Activated naive CD4-positive, alpha-beta T cell treated with Interleukin-2 at 50 U/mL for 16 hours (primary cell): ENCODE measurements around the gene KRT85.
"Not testable (repeated sequence)": the region's sequence is repeated elsewhere in the genome, so short reads cannot be mapped to it uniquely, and the experiment has no call there.

Experiments used
- DNase-seq: peaks from one replicate; pipeline ENCODE4 v3.0.0-alpha.2; 2020

KRT85 gene

GRCh38 chr12:52366738-52367485, at the start of gene KRT85:
TSS of gene KRT85 (minus strand) at chr12:52367481. CDS start at chr12:52367405, 76 bp downstream.
- DNase-seq = no peak

DNA sequence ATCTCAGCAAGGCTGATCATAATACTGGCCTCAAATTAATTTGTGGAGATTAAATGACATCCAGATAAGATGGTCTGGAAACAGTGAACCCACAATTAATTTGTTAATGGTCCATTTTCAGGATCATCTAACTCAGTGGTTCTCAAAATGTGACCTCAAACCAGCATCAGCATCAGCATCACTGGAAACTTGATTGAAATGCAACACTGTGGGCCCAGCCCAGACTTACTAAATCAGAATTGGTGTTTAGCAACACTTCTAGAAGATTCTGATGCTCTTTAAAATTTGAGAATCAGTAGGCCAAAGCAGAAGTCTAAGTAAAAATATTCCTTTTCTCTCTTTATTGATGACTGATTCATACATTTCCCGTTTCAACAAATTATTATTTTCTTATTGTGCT, 49.5 kb upstream of the KRT85 start:
- DNase-seq = no peak

DNA sequence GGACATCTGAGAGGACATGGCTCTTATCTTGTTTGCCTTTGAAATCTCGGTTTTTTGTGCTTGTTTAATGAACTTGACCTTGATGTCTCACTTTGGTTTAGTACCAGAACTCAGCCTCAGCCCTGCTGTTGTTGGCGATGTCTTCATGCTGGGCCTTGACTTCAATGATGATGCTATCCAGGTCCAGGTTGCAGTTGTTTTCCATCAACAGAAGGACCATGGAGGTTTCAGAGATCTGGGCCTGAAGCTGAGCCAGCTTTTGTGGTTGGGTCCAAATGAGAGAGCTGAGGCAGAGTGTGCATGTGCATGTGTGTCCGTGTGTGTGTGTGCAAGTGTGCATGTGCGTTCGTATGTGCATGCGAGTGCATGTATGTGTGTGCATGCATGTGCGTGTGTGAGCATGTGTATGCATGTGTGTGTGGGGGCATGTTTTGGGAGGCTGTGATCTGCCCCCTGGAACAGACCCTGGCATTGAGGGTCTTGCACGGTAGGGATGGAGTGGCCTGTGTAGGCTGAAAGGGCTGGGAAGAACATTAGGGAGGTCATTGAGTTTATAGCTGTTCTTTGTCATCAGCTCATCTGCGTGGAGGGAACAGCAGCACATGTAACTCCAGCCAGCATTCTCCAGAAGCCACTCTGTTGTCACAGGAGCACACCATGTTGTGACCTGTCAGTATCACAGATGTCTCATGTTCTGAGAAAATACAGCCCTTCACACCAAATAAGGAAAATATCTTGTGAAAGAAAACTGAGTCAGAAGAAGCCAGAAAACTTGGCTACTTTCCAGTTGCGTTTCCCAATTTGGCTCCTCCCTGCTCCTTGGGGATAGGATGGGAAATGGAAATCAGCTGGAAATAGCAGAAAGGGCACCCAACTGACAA, 48.8 kb upstream of the KRT85 start:
- no peak for DNase-seq

GRCh38 chr12:52414936-52415335, 47.7 kb upstream of the KRT85 start:
- DNase-seq = no peak

DNA sequence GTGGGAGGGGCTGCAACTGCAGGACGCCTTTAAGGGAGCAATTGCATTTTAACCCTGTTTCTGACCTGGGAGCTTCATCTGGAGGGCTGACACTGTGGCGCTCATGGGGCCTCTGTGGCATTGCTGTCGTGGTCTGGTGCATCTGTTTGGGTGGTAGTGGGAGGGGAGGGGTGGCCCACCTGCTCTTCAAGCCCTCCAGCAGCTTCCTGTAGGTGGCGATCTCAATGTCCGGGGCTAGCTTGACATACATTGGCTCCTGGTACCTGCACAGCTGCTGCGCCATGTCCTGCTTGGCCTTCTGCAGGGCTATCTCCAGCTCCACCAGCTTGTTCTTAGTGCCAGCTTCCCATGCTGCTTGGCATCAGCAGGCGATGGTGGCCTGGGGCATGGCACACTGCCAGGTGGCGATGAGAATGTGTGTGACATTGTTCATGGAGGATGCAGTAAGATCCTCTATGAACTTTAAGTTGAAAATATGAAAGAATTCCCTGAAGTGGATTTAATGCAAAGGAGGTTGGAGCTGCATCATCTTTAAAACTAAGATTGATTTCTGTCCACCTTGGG, 46.6 kb upstream of the KRT85 start:
- DNase-seq = no peak

DNA sequence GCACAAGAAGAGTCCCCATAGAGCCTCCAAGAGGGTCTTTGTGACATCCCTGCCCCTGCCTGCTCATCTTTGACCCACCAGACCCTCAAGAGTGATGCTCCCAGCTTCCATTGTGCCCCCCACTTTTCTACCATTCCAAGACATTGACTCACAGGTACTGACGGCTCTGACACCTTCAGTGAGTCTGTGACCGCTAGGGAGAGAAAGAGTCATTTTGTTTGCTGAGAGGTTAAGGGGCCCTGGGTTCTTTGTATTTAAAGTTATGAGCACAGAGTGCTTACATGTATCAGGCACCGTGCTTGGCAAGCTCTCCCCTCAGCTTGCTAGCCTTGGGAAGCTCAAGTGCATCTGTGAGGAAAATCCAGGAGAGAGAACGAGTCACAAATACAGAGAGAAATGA, 45.9 kb upstream of the KRT85 start:
- DNase-seq = no peak

- DNase-seq = no peak
These were observed 44.5 kb upstream of the KRT85 start for GRCh38 chr12:52411815-52412214.

DNA sequence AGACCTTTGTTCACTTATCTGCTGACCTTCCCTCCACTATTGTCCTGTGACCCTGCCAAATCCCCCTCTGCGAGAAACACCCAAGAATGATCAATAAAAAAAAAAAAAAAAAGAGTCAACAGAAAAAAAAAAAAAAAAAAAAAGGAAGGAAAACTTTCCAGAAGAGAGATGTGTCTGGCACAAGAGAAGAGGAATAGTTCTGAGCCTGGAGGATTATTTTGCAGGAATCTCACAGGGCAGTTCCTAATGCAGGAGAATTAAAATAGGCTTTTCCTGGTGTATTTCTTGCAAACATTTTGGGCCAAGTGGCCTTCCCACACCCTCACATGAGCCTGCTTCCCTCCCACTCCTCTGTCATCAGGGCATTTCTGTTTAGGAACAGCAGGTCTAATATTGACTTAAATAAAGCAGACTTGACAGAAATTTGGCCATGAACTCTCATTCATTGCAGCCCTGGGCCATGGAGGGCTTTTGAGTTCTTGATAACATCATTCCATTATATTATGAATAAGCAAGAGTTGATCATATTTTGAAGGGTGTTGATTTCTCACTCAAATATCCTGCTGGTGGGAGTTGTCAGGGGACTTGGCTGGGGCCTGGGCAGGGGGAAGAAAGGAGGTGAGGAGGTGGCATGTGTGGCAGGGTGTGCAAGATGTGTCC, 43.4 kb upstream of the KRT85 start:
- not testable (repeated sequence) for DNase-seq

DNA sequence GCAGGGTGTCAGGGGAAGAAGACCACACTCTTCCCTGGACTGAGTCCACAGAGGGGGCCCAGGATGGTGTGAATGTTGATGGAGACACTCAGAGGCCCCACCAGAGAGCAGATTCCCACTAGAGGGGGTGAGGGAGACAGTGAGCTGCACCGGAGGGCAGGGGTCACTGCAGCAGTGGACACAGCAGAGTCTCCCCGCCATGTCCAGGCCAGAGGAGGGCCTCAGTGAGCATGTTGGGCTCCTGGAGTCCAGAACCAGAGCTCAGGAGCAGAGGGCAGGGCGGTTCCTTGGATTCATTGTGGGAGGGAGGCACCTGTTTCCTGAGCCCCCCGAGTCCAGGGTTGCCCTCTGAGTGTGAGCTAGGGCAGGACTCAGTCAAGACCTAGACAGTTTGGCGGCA, 40.6 kb upstream of the KRT85 start:
- no peak for DNase-seq

DNA sequence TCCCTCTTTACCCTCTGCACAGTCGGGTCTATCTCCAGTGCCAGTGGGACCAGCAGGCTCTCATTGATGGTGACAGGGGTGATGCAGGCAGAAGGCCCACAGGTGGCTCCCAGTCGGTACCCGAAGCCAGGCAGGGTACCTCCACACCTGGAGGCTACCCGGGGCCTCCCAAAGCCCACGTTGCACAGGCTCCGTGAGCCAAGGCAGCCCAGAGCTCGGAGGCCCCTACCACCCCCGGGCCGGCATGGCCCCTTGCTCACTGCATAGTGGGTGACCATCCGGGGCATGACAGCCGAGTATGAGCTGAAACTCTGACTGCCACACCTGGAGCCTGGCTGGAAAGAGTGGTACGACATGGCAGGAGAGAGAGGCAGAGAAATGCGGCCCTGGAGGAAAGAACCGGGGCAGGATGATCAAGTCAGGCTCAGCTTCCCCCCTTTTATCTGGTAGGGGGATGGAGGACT, 38.7 kb upstream of the KRT85 start, which contains the start of gene KRT82:
KRT82 (minus strand) TSS at position 414 of the 464 bp plus-strand sequence; CDS start at position 356, 58 bp downstream.
- no peak for DNase-seq

- no peak for DNase-seq
These were observed 37.7 kb upstream of the KRT85 start for GRCh38 chr12:52404951-52405350.

GRCh38 chr12:52403561-52403960, 36.3 kb upstream of the KRT85 start:
- no peak for DNase-seq

GRCh38 chr12:52402873-52403540, 35.7 kb upstream of the KRT85 start:
- no peak for DNase-seq

- no peak for DNase-seq
These were observed 35.1 kb upstream of the KRT85 start for GRCh38 chr12:52402377-52402776.

- DNase-seq = no peak
These were observed 34.6 kb upstream of the KRT85 start for GRCh38 chr12:52401926-52402325.

- no peak for DNase-seq
These were observed 34.2 kb upstream of the KRT85 start for GRCh38 chr12:52401526-52401925.

GRCh38 chr12:52400906-52401305, 33.6 kb upstream of the KRT85 start:
- no peak for DNase-seq

GRCh38 chr12:52399756-52400155, 32.5 kb upstream of the KRT85 start:
- no peak for DNase-seq

GRCh38 chr12:52398176-52398575, 30.9 kb upstream of the KRT85 start:
- no peak for DNase-seq

- DNase-seq = no peak
These were observed 29.4 kb upstream of the KRT85 start for GRCh38 chr12:52396656-52397055.

GRCh38 chr12:52395761-52396434, 28.6 kb upstream of the KRT85 start:
- no peak for DNase-seq
